ENCODE measurements around the gene ZNF697. TPM values are rescaled to one million over a fixed set of nuclear protein-coding genes. Genes with fewer than 3 reads are reported as not detected.

Gene ZNF697
- total RNA-seq, 1 experiment from 2014 or later = 3.2 TPM

Other genes starting within 250 kb of the ZNF697 start
- gene HSD3B2, start 233.1 kb downstream of the ZNF697 start, total RNA-seq (2014; rRNA removed; shearing (Covaris generic)) = not detected in 2 replicates
- not detected in 2 replicates for gene HSD3B1, start 141.1 kb downstream of the ZNF697 start, total RNA-seq (2014; rRNA removed; shearing (Covaris generic))
- gene PHGDH, start 63.7 kb upstream of the ZNF697 start, total RNA-seq (2014; rRNA removed; shearing (Covaris generic)) = 194 and 236 TPM in 2 replicates
- not detected in 2 replicates for gene HMGCS2, start 120.6 kb upstream of the ZNF697 start, total RNA-seq (2014; rRNA removed; shearing (Covaris generic))
- gene REG4, start 163.2 kb upstream of the ZNF697 start, total RNA-seq (2014; rRNA removed; shearing (Covaris generic)) = not detected in 2 replicates
- gene ADAM30, start 248.2 kb upstream of the ZNF697 start, total RNA-seq (2014; rRNA removed; shearing (Covaris generic)) = not detected in 2 replicates